ENCODE measurements around the gene APC2.

APC2 gene

DNA sequence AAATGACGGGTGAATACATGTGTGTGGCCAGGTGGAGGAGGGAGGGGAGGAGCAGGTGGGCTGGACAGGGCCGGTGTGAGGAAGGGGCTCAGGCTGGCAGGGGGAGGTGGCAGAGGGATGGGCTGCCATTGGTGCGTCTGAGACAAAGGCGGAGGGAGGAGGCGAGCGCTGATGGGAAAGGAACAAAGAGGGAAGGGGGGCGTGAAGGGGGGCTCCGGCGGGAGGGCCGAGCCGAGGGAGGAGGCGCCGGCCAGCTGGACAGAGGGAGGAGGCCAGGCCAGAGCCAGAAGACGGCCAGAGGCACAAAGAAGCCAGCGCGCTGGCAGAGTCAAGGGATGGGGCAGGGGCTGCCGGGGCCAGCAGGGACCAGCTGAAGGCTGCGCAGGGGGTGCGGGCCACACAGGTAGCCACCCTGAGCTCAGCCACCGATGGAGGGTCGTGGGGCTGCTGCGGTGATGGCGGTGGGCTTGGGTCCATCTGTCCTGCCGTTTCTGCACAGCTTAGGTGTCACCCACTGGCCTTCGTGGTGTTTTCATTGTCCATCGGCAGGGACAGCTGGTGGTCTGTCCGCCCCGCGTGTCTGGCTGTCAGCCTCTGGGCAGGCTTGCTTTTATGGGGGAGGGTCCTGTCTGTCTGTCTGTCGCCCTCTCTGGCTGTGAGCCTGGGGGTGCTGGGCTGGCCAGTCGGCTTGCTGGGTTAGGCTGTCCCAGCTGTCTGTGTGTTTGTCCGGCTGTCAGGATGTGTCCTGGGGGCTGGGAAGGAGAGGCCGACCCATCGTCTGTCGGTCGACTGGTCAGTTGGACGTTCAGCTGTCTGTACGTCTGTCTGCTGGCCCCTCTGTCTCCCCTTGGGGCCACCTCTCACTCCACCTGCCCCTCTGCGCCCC is 2.2 kb downstream of the APC2 start:
- no peak for DNase-seq

GRCh38 chr19:1452802-1453524 is 3.0 kb downstream of the APC2 start:
- DNase-seq = no peak

DNA sequence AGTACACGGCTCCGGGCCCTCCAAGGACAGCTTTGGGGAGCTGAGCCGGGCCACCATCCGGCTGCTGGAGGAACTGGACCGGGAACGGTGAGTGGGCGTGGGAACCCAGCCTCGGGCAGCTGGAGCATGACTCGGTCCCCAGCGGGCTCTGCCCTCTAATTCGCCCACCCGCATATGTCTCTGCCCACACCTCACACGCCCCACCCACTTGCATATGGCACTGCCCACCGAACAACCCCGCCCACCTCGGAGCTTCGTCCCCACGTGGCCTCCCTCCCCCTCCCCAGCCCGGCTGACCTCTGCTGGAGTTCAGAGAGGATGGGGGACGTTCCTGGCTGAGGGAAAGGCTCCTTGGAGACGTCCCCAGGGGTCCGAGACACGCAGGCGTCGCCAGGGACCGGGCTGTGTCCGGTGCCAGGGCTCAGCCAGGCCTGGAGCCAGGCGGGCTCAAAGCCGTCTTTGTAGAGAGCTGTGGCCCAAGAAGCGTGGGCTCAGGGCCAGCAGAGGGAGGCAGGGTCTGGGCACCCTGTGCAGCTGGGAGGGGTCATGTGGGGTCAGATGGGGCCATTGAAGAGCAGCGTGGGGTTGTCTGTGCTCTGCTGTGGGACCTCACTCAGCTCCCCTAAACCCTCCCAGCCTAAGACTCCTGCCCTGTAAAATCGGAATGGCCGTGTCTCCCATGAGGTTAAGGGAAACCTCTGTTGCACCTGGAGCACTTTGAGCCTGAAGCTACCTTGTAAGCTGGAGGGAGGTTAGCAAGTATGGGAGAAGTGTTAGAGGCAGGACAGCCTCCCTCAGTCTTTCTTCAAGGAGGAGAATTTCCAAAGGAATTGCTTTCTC is 3.8 kb downstream of the APC2 start:
- DNase-seq = no peak

GRCh38 chr19:1455002-1455335 is 5.0 kb downstream of the APC2 start:
- DNase-seq = no peak

DNA sequence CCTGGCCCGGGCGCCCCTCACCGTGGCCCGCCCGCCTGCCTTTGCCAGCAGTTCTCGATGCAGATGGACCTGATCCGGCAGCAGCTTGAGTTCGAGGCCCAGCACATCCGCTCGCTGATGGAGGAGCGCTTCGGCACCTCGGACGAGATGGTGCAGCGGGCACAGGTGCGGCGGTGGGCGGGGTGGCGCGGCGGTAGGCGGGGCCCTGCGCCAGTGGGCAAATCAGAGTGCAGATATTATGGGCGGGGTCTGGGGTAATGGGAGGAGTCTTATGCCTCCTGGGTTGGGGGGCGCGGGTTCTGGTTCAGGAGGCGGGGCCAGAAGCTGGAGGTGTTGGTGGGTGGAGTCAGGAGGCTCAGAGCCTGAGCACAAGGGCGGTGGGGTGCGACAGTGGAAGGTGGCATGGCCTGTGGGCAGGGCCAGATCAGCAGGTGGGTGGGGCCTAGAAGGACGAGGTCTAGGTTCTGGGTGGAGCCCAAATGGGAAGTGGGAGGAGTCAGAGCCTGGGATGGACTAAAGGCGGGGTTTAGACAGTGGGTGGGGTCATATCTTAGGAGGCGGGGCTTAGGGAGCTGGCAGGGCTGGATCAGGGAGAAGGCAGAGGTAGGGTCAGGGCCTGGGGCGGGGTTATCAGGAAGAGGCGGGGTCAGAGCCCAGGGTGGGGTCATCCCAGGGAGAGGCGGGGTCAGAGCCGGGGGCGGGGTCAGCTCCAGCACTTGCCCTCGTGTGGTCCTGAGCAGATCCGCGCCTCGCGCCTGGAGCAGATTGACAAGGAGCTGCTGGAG is 5.6 kb downstream of the APC2 start:
- no peak for DNase-seq

- DNase-seq = no peak
Measured at GRCh38 chr19:1456121-1456900, 6.4 kb downstream of the APC2 start.

DNA sequence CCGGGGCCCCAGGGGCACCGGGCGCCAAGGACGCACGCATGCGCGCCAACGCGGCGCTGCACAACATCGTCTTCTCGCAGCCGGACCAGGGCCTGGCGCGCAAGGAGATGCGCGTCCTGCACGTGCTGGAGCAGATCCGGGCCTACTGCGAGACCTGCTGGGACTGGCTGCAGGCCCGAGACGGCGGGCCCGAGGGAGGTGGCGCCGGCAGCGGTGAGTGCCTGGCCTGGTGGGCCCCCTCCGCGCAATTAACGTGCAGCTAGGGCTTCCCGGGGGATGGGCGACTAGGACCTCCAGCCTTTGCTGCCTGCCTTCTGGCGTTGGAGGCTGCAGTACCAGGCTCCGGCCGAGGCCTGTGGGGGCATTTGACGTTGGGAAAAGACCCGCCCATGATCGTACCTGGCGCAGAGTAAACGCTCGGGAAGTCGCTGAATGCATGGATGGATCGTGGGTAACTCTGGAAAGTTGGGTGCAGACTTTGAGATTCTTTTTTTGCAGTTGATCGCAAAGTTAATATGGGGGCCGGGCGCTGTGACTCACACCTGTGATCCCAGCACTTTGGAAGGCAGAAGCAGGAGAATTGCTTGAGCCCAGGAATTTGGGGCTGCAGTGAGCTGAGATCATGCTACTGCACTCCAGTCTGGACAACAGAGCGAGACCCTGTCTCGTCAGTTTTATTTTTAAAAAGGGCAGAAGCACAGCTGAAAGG is 7.3 kb downstream of the APC2 start:
- no peak for DNase-seq

DNA sequence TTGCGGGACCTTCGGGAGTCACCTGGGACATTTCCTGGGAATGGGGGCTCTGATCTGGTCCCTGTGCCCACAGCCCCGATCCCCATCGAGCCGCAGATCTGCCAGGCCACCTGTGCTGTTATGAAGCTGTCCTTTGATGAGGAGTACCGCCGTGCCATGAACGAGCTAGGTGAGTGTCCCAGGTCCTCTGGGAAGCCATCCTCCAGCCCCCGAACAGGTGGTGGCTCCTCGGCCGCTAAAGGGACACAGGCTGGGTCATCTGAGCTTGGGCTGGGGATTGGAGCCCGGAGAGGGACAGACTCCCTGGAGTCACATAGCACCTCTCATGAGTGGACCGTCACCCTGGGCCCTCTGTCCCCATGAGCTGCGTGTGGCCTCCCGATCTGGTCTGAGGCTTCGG is 8.0 kb downstream of the APC2 start:
- no peak for DNase-seq

DNA sequence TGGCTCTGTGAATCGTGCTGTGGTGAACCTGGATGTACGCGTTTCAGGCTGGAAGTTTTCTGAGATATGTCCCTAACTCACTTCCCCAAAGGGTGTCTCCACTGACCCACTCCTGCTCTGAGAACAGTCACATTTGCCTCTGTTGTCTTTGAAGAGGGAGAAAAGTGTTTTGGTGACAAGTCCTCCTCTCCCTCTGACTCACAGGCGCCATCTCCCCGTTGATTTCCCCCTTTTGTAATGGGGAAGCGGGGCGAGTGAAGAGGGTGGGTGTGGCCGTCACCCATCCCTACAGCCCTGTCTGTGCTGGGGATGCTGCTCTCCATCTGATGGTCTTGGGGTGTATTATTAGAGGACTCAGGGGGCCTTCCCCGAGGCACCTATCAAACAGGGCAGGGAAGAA is 9.6 kb downstream of the APC2 start:
- DNase-seq = no peak

DNA sequence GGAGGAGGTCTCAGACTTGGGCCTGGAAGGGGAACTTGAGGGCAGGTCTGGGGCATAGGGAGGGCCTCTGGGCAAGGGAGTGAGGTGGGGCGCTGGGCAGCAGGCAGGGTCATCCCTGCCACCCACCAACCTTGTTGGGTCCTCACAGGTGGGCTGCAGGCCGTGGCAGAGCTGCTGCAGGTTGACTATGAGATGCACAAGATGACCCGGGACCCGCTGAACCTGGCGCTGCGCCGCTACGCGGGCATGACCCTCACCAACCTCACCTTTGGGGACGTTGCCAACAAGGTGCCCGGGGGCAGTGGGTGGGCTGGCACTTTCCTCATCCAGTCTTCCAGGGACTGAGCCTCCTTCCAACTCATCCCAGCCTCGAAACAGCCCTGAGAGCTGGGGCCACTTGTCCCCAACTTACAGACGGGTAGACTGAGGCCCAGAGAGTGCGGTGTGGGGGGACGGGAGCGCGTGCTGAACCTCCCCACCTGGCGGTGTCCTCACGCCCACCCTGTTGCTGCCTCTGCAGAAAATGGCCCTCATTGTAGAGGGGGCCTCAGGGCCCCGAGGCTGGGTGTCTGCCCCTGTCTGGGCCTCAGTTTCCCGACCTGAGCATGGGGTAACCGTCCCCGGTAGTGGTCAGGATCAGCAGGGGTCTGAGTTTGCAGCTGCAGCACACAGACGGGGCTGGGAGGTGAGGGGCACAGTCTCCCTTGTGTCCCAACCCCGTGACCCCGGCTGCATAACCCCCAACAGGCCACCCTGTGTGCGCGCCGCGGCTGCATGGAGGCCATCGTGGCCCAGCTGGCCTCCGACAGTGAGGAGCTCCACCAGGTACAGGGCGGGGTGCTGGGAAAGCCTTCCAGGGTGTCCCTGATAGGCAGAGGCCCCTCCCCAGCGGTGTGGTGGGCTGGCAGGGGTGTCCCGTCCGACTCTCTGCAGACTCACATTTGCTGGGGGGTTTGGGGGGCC is 10.4 kb downstream of the APC2 start:
- no peak for DNase-seq

DNA sequence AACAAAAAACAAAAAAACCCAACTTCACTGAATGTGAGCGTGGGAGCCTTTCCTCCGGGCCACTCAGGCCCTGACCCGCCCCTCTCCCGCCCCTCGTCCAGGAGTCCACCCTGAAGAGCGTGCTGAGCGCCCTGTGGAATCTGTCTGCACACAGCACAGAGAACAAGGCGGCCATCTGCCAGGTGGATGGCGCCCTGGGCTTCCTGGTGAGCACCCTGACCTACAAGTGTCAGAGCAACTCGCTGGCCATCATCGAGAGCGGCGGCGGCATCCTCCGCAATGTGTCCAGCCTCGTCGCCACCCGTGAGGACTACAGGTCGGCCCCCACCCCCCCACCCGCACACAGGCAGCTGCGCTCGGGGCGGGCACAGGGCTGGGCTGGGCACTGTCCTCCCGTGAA is 11.9 kb downstream of the APC2 start:
- no peak for DNase-seq

GRCh38 chr19:1465191-1466016 is 15.5 kb downstream of the APC2 start:
- DNase-seq = no peak

GRCh38 chr19:1466018-1466460 is 16.1 kb downstream of the APC2 start:
- no peak for DNase-seq

- no peak for DNase-seq
Measured at GRCh38 chr19:1466461-1467214, 16.7 kb downstream of the APC2 start.

DNA sequence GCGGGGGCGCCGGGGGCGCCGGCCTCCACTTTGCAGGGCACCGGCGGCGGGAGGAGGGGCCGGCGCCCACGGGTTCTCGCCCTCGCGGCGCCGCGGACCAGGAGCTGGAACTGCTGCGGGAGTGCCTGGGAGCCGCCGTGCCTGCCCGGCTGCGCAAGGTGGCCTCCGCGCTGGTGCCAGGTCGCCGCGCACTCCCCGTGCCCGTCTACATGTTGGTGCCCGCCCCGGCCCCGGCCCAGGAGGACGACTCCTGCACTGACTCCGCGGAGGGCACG is 17.2 kb downstream of the APC2 start:
- no peak for DNase-seq

DNA sequence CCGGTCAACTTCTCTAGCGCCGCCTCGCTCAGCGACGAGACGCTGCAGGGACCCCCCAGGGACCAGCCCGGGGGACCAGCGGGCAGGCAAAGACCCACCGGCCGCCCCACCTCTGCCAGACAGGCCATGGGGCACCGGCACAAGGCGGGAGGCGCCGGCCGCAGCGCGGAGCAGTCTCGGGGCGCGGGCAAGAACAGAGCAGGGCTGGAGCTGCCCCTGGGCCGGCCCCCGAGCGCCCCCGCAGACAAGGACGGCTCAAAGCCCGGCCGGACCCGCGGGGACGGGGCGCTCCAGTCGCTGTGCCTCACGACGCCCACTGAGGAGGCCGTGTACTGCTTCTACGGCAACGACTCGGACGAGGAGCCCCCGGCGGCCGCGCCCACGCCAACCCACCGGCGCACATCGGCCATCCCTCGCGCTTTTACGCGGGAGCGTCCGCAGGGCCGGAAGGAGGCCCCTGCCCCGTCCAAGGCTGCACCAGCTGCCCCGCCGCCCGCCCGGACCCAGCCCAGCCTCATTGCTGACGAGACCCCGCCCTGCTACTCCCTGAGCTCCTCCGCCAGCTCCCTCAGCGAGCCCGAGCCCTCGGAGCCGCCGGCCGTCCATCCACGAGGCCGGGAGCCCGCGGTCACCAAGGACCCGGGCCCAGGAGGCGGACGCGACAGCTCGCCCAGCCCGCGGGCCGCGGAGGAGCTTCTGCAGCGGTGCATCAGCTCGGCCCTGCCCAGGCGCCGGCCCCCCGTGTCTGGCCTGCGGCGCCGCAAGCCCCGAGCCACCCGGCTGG is 17.8 kb downstream of the APC2 start:
- no peak for DNase-seq

GRCh38 chr19:1468274-1468820 is 18.4 kb downstream of the APC2 start:
- no peak for DNase-seq
